GM12878 (cell line): ENCODE results near the gene LCE2D.
"Not testable (repeated sequence)": the region's sequence is repeated elsewhere in the genome, so short reads cannot be mapped to it uniquely, and the experiment has no call there.

Experiments
- ATF3 ChIP-seq: IDR thresholded peaks from 2 replicates; pipeline ENCODE4 v1.6.1; 2011; ENCODE audit warnings: low read depth, mild to moderate bottlenecking, low read length, moderate library complexity, borderline replicate concordance; ENCODE audit errors: extremely low read depth
- BCLAF1 ChIP-seq: fragments of 450-650 bp; IDR thresholded peaks from 2 replicates; pipeline ENCODE4 v1.6.1; 2017; ENCODE audit warnings: antibody characterized with exemption, mild to moderate bottlenecking, moderate library complexity
- CBX5 ChIP-seq: sonication (generic); IDR thresholded peaks from 2 replicates; pipeline ENCODE4 v1.6.1; 2016; ENCODE audit warnings: low read depth, moderate library complexity, mild to moderate bottlenecking, inconsistent platforms
- CTCF ChIP-seq, 3 experiments: IDR thresholded peaks in 2 of 3; conservative IDR thresholded peaks in 1 of 3; 2 replicates each; pipeline ENCODE4 v1.5.1; 2011; ENCODE audit warnings: low read depth in 3 of 3, low read length in 3 of 3, mild to moderate bottlenecking in 3 of 3, control low read depth in 2 of 3, moderate library complexity in 2 of 3, inconsistent platforms in 1 of 3, mixed read lengths in 1 of 3; ENCODE audit not compliant: control insufficient read depth in 2 of 3, insufficient read depth in 1 of 3; ENCODE audit errors: extremely low read depth in 1 of 3
- E2F4 ChIP-seq: IDR thresholded peaks from 2 replicates; pipeline ENCODE4 v1.6.1; 2012; ENCODE audit warnings: low read depth, low read length, improper control_type of control experiment
- MAX ChIP-seq: IDR thresholded peaks from 2 replicates; pipeline ENCODE4 v1.6.1; 2012; ENCODE audit warnings: low read depth, low read length, improper control_type of control experiment
- MYC ChIP-seq: IDR thresholded peaks from 2 replicates; pipeline ENCODE4 v1.6.1; 2011; ENCODE audit warnings: mild to moderate bottlenecking, low read length, moderate library complexity, inconsistent platforms; ENCODE audit not compliant: insufficient read depth, insufficient replicate concordance, insufficient read length, severe bottlenecking
- POLR2AphosphoS5 ChIP-seq: IDR thresholded peaks from 2 replicates; pipeline ENCODE4 v1.6.1; 2011; ENCODE audit warnings: mild to moderate bottlenecking, low read length, inconsistent platforms
- ZBTB4 ChIP-seq: fragments of 450-650 bp; formaldehyde crosslinking; IDR thresholded peaks from 2 replicates; pipeline ENCODE4 v1.4.0; 2022; ENCODE audit warnings: mild to moderate bottlenecking, moderate library complexity

GRCh38 chr1:152674983-152675382 is 11.8 kb downstream of the LCE2D start, which contains the start of gene LCE2C:
- not testable (repeated sequence) for TF ChIP-seq BCLAF1; E2F4; CTCF (IDR thresholded peaks at IDR 0.05 in 2 of 3, conservative IDR thresholded peaks at IDR 0.05 in 1 of 3; ENCODE audit: control insufficient read depth in 2 of 3, extremely low read depth in 1 of 3, insufficient read depth in 1 of 3, low read depth in 3 of 3, low read length in 3 of 3); MYC; MAX; ZBTB4; CBX5; POLR2AphosphoS5; ATF3
